ENCODE data around the gene SLC19A1.

- no peak for TF ChIP-seq CTCF (IDR thresholded peaks at IDR 0.05)
- no peak for TF ChIP-seq POLR2A (IDR thresholded peaks at IDR 0.05)
Measured at GRCh38 chr21:45450423-45451090, 91.7 kb downstream of the SLC19A1 start.

All from Peyer's patch (tissue), 4 donors.